Urothelium cell line (cell line): ENCODE data around the gene SVOP.
"Not testable (repeated sequence)": the region's sequence is repeated elsewhere in the genome, so short reads cannot be mapped to it uniquely, and the experiment has no call there.

Experiments used
- DNase-seq: peaks from one replicate; pipeline ENCODE4 v3.0.0; 2011; ENCODE audit warnings: low spot score, mixed read lengths
- FAIRE-seq: peaks from 2 replicates; lab custom pipeline; 2011; peaks lifted over from hg19 to GRCh38; lab: Jason Lieb, UNC

SVOP gene

GRCh38 chr12:109020796-109021380 lies at the start of gene SVOP:
TSS of gene SVOP (minus strand) at chr12:109021068. CDS start at chr12:109020868, 200 bp downstream.
- FAIRE-seq (no peak), DNase-seq (peak; percentile 84)

GRCh38 chr12:109069307-109070271 lies 48.7 kb upstream of the SVOP start:
- no peak for DNase-seq

GRCh38 chr12:109065853-109066193 lies 45.0 kb upstream of the SVOP start:
- no peak for FAIRE-seq

More at GRCh38 chr12:109069307-109070271, 48.7 kb upstream of the SVOP start:
- FAIRE-seq: no peak

GRCh38 chr12:109065154-109065852 lies 44.4 kb upstream of the SVOP start:
- FAIRE-seq (no peak), DNase-seq (no peak)

More at GRCh38 chr12:109065853-109066193, 45.0 kb upstream of the SVOP start:
- no peak for DNase-seq

- DNase-seq (no peak), FAIRE-seq (no peak)
Measured at GRCh38 chr12:109064143-109064542, 43.3 kb upstream of the SVOP start.

GRCh38 chr12:109058773-109059172 lies 37.9 kb upstream of the SVOP start:
- DNase-seq (no peak), FAIRE-seq (no peak)

GRCh38 chr12:109057376-109057775 lies 36.5 kb upstream of the SVOP start:
- DNase-seq: no peak
- no peak for FAIRE-seq

- FAIRE-seq: no peak
Measured at GRCh38 chr12:109056891-109057290, 36.0 kb upstream of the SVOP start.

GRCh38 chr12:109054520-109054919 lies 33.7 kb upstream of the SVOP start:
- FAIRE-seq (no peak), DNase-seq (no peak)

More at GRCh38 chr12:109056891-109057290, 36.0 kb upstream of the SVOP start:
- DNase-seq: no peak

- DNase-seq, FAIRE-seq: not testable (repeated sequence)
Measured at GRCh38 chr12:109054124-109054513, 33.3 kb upstream of the SVOP start.

GRCh38 chr12:109053382-109054123 lies 32.7 kb upstream of the SVOP start:
- DNase-seq: no peak

GRCh38 chr12:109052414-109053323 lies 31.8 kb upstream of the SVOP start, which contains the start of gene USP30:
TSS of gene USP30 (plus strand) at chr12:109052576. CDS start at chr12:109052679, 103 bp downstream.
- peak; percentile 82 for DNase-seq
- FAIRE-seq: no peak

More at GRCh38 chr12:109053382-109054123, 32.7 kb upstream of the SVOP start:
- FAIRE-seq: no peak

GRCh38 chr12:109052097-109052413 lies 31.2 kb upstream of the SVOP start:
- no peak for DNase-seq
- FAIRE-seq: no peak

- DNase-seq, FAIRE-seq: not testable (repeated sequence)
Measured at GRCh38 chr12:109049794-109050193, 28.9 kb upstream of the SVOP start.

- not testable (repeated sequence) for DNase-seq, FAIRE-seq
Measured at GRCh38 chr12:109048706-109049105, 27.8 kb upstream of the SVOP start.

- DNase-seq: no peak
- no peak for FAIRE-seq
Measured at GRCh38 chr12:109047081-109047805, 26.4 kb upstream of the SVOP start.

GRCh38 chr12:109044241-109044640 lies 23.4 kb upstream of the SVOP start:
- DNase-seq (no peak), FAIRE-seq (no peak)

GRCh38 chr12:109036975-109037374 lies 16.1 kb upstream of the SVOP start:
- DNase-seq (no peak), FAIRE-seq (no peak)
